ENCODE data around the gene DOCK10.

- TF ChIP-seq, protein P1, sequence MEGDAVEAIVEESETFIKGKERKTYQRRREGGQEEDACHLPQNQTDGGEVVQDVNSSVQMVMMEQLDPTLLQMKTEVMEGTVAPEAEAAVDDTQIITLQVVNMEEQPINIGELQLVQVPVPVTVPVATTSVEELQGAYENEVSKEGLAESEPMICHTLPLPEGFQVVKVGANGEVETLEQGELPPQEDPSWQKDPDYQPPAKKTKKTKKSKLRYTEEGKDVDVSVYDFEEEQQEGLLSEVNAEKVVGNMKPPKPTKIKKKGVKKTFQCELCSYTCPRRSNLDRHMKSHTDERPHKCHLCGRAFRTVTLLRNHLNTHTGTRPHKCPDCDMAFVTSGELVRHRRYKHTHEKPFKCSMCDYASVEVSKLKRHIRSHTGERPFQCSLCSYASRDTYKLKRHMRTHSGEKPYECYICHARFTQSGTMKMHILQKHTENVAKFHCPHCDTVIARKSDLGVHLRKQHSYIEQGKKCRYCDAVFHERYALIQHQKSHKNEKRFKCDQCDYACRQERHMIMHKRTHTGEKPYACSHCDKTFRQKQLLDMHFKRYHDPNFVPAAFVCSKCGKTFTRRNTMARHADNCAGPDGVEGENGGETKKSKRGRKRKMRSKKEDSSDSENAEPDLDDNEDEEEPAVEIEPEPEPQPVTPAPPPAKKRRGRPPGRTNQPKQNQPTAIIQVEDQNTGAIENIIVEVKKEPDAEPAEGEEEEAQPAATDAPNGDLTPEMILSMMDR (IDR thresholded peaks at IDR 0.05) = no peak
- TF ChIP-seq POLR2A (IDR thresholded peaks at IDR 0.05) = no peak
These were observed 156.3 kb downstream of the DOCK10 start for GRCh38 chr2:224885836-224886547.

All from suprapubic skin (tissue), 3 donors.